Smooth muscle cell (in vitro differentiated cells): ENCODE measurements around the gene UFM1. TPM values are rescaled to one million over a fixed set of nuclear protein-coding genes. Genes with fewer than 3 reads are reported as not detected.
A peak's percentile ranks its signal among the peaks of the same experiment; 100 is the strongest.

Source experiments
- DNase-seq: peaks from one replicate; lab custom pipeline; 2025; ENCODE audit not compliant: unreplicated experiment; lab: John Stamatoyannopoulos, UW
- H2AFZ ChIP-seq: fragments of 200-600 bp; sonication (generic); 2 replicates; pipeline ENCODE4 v1.6.0; 2016; ENCODE audit warnings: antibody characterized with exemption, low read depth, mild to moderate bottlenecking
- H3F3A ChIP-seq: fragments of 200-600 bp; sonication (generic); 2 replicates; pipeline ENCODE4 v1.6.0; 2017; ENCODE audit warnings: antibody characterized with exemption, low read depth
- H3K27ac ChIP-seq: fragments of 200-600 bp; sonication (generic); 2 replicates; pipeline ENCODE4 v1.5.1; 2016; ENCODE audit warnings: low read depth, mild to moderate bottlenecking
- H3K27me3 ChIP-seq: fragments of 200-600 bp; sonication (generic); 2 replicates; pipeline ENCODE4 v1.6.1; 2016; ENCODE audit warnings: low read depth, mild to moderate bottlenecking
- H3K36me3 ChIP-seq: fragments of 200-600 bp; sonication (generic); 2 replicates; pipeline ENCODE4 v1.5.1; 2016; ENCODE audit warnings: low read depth
- H3K4me1 ChIP-seq: fragments of 200-600 bp; sonication (generic); 2 replicates; pipeline ENCODE4 v1.5.1; 2016; ENCODE audit warnings: low read depth
- H3K4me2 ChIP-seq: fragments of 200-600 bp; sonication (generic); 2 replicates; pipeline ENCODE4 v1.6.0; 2016; ENCODE audit warnings: mild to moderate bottlenecking
- H3K4me3 ChIP-seq: fragments of 200-600 bp; sonication (generic); 2 replicates; pipeline ENCODE4 v1.5.1; 2016; ENCODE audit warnings: mild to moderate bottlenecking
- H3K79me2 ChIP-seq: fragments of 200-600 bp; sonication (generic); 2 replicates; pipeline ENCODE4 v1.6.0; 2016; ENCODE audit warnings: low read depth, mild to moderate bottlenecking
- H3K9ac ChIP-seq: fragments of 200-600 bp; sonication (generic); 2 replicates; pipeline ENCODE4 v1.6.0; 2016; ENCODE audit warnings: low read depth
- H3K9me3 ChIP-seq: fragments of 200-600 bp; sonication (generic); replicated peaks from 2 replicates; pipeline ENCODE4 v1.5.1; 2016; ENCODE audit warnings: low read depth
- H4K20me1 ChIP-seq: fragments of 200-600 bp; sonication (generic); 2 replicates; pipeline ENCODE4 v1.6.0; 2016; ENCODE audit warnings: low read depth
- CTCF ChIP-seq: fragments of 200-600 bp; sonication (generic); IDR thresholded peaks from 2 replicates; pipeline ENCODE4 v1.5.1; 2017; ENCODE audit warnings: borderline replicate concordance, mild to moderate bottlenecking, antibody characterized with exemption; ENCODE audit not compliant: insufficient read depth, poor library complexity, severe bottlenecking
- WGBS: methylation state at CpG from one replicate; pipeline ENCODE4 v1.1.7; 2016; ENCODE audit warnings: low lambda C conversion rate; 5-methylcytosine and 5-hydroxymethylcytosine counted together
- polyA plus RNA-seq: library from polyadenylated mRNA; unstranded; fragments of >200 nt; fragmentation: Nextera tagmentation; extraction: Ambion mirVana; gene quantifications from 2 replicates; pipeline ENCODE4 v1.2.1, GENCODE V29; 2016
- total RNA-seq: library from RNA; depleted of rRNA; stranded (reverse); fragments of >200 nt; gene quantifications from 2 replicates; pipeline ENCODE4 v1.2.3, GENCODE V29; 2014

Gene UFM1
- total and polyA plus RNA-seq, 2 experiments from 2014 or later: 93.6 to 135 TPM

- 10% methylated on average over 2 of the region's 2 CpGs for WGBS
- Histone ChIP-seq H3K4me1 (peaks cover 9% of the 10 kb centered on the region), H3K27me3 (no peaks in the 10 kb centered on the region), H3K9me3 (no peaks in the 10 kb centered on the region), H3K4me2 (peak overlapping the region; percentile 63), H3K4me3 (no peak overlapping the region), H3F3A (peaks cover 6% of the 10 kb centered on the region), H3K9ac (no peak overlapping the region), H3K27ac (peak overlapping the region; percentile 68), H4K20me1 (no peaks in the 10 kb centered on the region), H3K79me2 (no peaks in the 10 kb centered on the region), H2AFZ (no peak overlapping the region), H3K36me3 (no peaks in the 10 kb centered on the region)
- no peak for TF ChIP-seq CTCF
- no peak for DNase-seq
Measured at GRCh38 chr13:38399535-38399934, 49.9 kb downstream of the UFM1 start.

- Histone ChIP-seq H3K9ac (no peak overlapping the region), H3K79me2 (no peaks in the 10 kb centered on the region), H3K27me3 (no peaks in the 10 kb centered on the region), H3F3A (no peaks in the 10 kb centered on the region), H3K27ac (no peak overlapping the region), H3K4me3 (no peak overlapping the region), H4K20me1 (no peaks in the 10 kb centered on the region), H3K4me2 (no peak overlapping the region), H2AFZ (no peak overlapping the region), H3K36me3 (no peaks in the 10 kb centered on the region), H3K9me3 (no peaks in the 10 kb centered on the region), H3K4me1 (no peaks in the 10 kb centered on the region)
- no peak for TF ChIP-seq CTCF
- DNase-seq: no peak
Measured at GRCh38 chr13:38401276-38401675, 51.6 kb downstream of the UFM1 start.

- 69% methylated on average over 1 of the region's 1 CpG for WGBS
- Histone ChIP-seq H4K20me1 (no peaks in the 10 kb centered on the region), H3K4me1 (no peaks in the 10 kb centered on the region), H3K79me2 (no peaks in the 10 kb centered on the region), H3K27me3 (peaks cover 13% of the 10 kb centered on the region), H3K4me3 (no peak overlapping the region), H3F3A (no peaks in the 10 kb centered on the region), H3K9ac (no peak overlapping the region), H3K9me3 (no peaks in the 10 kb centered on the region), H3K4me2 (no peak overlapping the region), H3K36me3 (no peaks in the 10 kb centered on the region), H3K27ac (no peak overlapping the region), H2AFZ (no peak overlapping the region)
- no peak for TF ChIP-seq CTCF
- no peak for DNase-seq
Measured at GRCh38 chr13:38405216-38405615, 55.6 kb downstream of the UFM1 start.

GRCh38 chr13:38409771-38410170 is 60.1 kb downstream of the UFM1 start:
- TF ChIP-seq CTCF: no peak
- H4K20me1 ChIP-seq: no peaks in the 10 kb centered on the region
- no peak overlapping the region for H2AFZ ChIP-seq
- peaks cover 13% of the 10 kb centered on the region for H3K27me3 ChIP-seq
- no peaks in the 10 kb centered on the region for H3K36me3 ChIP-seq
- 86% methylated on average over 2 of the region's 2 CpGs for WGBS
- H3K4me3 ChIP-seq: no peak overlapping the region
- DNase-seq: no peak
- no peaks in the 10 kb centered on the region for H3K4me1 ChIP-seq
- no peak overlapping the region for H3K9ac ChIP-seq
- no peaks in the 10 kb centered on the region for H3K9me3 ChIP-seq
- no peak overlapping the region for H3K27ac ChIP-seq
- H3F3A ChIP-seq: no peaks in the 10 kb centered on the region
- no peaks in the 10 kb centered on the region for H3K79me2 ChIP-seq
- H3K4me2 ChIP-seq: no peak overlapping the region
